ENCODE results near the gene CNIH2.
"Not testable (repeated sequence)": the region's sequence is repeated elsewhere in the genome, so short reads cannot be mapped to it uniquely, and the experiment has no call there.

Gene CNIH2

GRCh38 chr11:66277471-66278362, at the start of gene CNIH2:
CNIH2 (plus strand) TSS chr11:66278175; CDS start chr11:66278457, 282 bp downstream.
- DNase-seq, result peak; percentile 22

- DNase-seq, result no peak
Observed at GRCh38 chr11:66228521-66228920, 49.5 kb upstream of the CNIH2 start.

DNA sequence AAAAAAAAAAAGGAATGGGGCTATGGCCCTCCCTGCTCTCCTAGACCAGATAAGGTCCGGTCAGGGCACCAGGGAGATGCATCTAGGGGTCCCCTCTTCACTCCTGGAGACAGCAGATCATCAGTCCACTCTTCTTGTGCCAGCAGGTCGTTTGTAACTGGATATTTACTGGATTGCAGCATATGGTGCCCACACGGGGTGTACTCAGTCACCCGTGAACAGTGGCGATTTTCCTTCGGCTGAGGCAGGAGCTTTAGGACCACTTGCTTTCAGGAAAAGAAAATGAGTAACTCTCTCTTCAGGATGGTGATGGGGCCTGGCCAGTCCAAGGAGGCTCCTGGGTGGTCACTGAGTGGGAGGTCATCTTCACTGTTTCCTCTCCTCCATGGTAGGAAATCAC, 47.8 kb upstream of the CNIH2 start:
- DNase-seq, result no peak

DNA sequence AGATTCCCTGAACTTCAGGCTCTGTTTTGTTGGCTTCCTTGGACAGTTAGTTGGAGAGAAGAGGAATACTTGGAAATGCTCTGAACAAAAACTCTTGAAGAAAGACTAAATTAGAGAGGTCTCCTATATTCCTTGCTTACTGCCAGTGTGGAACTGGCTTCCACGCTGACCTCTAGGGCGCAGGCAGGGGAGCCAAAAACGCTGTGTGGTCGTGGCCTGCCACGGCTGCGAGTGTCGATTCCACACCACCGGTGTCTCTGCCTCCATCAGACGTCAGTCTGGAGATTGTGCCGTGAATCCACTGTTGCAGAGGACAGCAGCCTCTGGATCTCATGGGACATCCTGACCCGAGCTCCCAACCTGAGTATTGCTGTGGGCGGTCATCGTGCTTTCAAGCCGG, 47.0 kb upstream of the CNIH2 start:
- no peak for DNase-seq

DNA sequence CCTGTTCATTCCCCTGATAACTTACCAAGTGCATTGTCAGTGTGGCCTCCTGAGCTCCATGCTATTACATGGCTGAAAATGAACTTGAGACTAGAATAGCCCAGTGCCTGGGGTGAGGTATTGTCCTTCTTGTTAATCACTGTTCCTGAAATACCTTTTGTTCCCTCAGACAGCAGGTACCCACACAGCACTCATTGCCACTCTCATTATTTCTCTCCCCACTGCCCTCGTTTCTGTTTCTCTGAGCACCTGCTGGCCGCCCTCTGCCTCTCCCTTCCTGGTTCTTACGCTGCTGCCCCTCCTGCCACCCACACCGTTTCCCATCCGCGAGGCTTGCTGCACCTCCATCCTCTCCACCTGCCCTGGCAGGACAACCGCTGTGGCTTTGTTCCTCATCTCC, 46.4 kb upstream of the CNIH2 start:
- DNase-seq, result no peak

GRCh38 chr11:66232769-66233168, 45.2 kb upstream of the CNIH2 start:
- no peak for DNase-seq

DNA sequence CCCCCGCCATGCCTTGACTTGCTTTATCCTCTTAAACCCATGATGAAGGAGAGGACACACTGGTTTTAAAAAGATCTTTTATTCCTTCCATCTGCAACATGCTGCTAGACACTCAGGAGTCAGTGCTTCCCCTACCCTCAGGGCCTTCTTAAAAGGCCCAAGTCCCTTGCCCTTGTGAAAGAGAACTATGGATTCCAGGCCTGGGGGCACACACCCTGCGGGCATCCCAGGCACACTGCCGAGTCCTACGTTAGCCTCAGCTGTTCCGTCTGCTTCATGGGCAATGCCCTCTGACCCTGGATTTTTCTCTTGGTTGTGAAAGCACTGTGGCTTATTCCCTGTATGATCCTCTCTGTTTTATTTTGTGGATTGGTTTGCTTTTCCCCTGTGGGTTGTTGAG, 44.7 kb upstream of the CNIH2 start:
- no peak for DNase-seq

DNA sequence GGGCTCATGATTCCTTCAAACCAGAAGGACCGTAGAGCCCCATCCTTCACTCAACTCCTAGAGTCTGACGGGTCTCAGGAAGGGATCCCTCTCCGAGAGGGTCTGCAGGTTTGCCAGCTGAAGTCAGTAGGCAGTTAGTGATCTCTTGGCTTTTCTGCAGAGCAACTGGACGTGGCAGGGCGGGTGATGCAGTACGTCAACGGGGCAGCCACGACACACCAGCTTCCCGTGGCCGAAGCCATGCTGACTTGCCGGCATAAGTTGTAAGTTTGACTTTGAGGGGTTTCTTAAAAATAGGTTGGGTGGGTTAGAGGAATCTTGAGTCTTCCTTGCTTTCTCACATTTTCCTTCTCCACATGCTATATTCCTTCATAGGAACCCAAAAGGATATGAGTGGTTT, 42.8 kb upstream of the CNIH2 start:
- no peak for DNase-seq

DNA sequence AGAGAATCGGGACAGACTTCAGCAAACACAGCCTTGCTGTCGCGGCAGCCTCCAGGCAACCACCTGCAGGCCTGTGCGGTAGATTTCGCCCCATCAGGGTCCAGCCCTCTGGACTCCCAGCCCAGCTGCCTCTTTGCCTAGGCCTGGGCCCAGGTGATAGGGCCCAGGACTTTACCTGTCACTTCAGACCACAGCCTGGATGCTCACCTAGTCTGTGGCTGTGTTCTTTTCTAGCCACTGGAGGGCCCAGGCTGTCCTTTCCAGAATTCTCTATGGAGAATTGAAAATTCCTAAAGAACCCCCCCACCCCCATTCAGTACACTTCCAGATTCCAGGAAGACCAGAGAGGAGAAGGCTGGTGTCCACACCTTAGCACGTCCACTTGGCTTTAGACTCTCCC, 40.1 kb upstream of the CNIH2 start:
- no peak for DNase-seq

DNA sequence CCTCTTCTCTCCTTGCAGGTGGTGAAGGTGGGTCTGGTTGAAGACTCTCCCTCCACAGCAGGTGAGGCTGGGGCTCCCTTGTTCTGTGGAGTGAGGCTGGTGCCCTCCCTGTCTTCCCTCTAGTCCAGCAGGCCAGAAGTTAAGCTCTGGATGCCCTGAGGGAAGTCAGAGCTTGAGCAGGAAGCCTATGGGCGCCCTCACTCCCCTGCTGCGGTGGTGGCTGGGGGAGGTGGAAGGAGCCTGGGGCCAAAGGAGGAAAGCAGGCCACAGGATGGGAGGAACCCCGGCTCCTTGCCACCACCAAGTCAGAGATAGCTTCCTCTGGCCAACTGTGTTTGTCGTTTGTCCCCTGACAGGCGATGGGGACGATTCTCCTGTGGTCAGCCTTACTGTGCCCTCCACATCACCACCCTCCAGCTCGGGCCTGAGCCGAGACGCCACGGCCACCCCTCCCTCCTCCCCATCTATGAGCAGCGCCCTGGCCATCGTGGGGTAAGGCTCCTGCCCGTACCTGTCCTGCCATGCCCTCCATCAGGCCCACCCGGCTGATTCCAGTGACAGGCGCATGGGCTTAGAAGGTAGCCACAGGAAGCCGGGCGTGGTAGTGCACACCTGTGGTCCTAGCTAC, 39.1 kb upstream of the CNIH2 start:
- DNase-seq, result no peak

- no peak for DNase-seq
Observed at GRCh38 chr11:66239511-66239910, 38.5 kb upstream of the CNIH2 start.

GRCh38 chr11:66239998-66240780, 37.8 kb upstream of the CNIH2 start:
- DNase-seq, result no peak

DNA sequence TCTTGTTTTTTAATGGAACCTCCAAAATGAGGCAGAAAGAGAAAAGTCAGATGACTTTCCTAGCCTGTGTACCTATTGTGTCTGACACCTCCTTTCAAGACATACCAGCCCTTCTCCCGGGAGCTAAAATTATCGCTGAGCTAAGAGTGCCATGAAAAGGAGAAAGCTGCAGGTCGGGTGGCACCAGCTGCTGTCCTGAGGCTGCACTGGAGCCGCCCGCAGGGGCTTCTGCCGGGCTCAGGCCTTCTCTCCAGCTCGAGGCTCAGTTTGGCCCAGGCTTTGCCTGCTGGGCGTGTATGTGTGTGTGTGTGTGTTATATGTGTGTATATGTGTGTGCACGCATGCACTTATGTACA, 37.2 kb upstream of the CNIH2 start:
- DNase-seq, result no peak

- DNase-seq, result no peak
Observed at GRCh38 chr11:66242095-66242765, 35.7 kb upstream of the CNIH2 start.

DNA sequence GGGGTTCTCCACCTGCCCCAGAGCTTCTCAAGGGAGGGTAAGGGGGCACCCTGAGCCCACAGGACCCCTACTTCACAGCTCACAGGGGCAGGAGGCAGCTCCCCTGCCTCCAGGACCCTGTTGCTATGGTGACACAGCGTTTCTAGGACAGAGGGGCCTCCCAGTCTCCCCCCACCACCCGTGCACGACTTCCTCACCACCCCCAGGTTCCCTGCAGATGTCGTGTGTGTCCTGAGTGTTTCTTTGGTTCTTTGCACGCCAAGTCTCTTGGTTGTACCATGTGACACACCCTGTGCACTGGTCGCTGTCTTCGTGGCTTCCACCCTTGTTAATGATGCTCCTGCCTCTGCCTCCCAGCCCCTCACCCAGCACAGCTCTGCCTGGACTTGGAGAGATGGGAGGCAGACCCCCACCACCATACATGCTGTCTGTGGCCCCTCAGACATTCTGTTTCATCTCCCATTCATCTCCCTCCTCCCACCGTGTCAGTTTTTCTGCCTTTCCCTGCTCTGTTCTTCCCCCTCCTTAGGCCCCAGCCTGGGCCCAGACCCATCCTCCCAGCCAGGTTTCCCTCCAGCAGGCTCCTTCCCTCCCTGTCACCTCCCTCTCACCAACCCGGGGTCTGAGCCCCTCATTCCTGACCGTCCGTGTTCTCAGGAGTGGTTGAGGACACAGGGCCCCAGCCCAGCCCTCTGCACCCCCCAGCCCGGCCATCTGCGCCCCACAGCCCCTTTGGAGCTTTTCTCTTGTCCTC, 34.0 kb upstream of the CNIH2 start:
- DNase-seq, result no peak

- no peak for DNase-seq
Observed at GRCh38 chr11:66247295-66247694, 30.7 kb upstream of the CNIH2 start.

- no peak for DNase-seq
Observed at GRCh38 chr11:66247801-66248200, 30.2 kb upstream of the CNIH2 start.

- no peak for DNase-seq
Observed at GRCh38 chr11:66248903-66249302, 29.1 kb upstream of the CNIH2 start.

- no peak for DNase-seq
Observed at GRCh38 chr11:66251809-66252208, 26.2 kb upstream of the CNIH2 start.

GRCh38 chr11:66253081-66253480, 24.9 kb upstream of the CNIH2 start:
- DNase-seq, result not testable (repeated sequence)

DNA sequence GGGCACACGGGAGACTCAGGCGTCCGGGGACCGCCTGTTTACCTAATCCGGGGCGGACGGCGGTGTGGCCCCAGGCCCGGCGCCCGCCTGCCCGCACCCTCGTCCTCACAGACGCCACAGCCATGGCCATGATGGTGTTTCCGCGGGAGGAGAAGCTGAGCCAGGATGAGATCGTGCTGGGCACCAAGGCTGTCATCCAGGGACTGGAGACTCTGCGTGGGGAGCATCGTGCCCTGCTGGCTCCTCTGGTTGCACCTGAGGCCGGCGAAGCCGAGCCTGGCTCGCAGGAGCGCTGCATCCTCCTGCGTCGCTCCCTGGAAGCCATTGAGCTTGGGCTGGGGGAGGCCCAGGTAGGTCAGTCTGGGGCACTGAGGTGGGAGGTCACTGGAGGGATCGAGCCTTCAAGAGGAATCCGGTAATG, 19.5 kb upstream of the CNIH2 start:
- no peak for DNase-seq

DNA sequence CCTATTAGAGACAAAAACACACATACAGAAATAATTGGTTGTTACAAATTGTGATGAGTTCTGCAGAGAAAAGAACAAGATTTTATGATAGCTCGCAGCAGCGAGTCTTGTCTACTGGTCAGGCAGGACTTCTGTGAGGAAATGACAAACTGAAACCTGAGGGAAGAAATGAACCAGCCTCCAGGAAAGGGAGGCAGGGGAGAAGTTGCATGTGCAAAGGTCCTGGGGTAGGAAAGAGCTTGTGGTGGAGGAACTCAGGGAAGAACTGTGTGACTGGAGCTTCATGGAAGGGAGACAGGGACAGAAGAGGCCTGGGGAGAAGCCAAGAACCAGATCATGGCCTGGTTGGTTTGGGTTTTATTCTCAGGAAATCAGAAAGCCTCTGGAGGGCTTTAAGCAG, 18.8 kb upstream of the CNIH2 start:
- no peak for DNase-seq
